SIG-M5 (cell line): ENCODE data around the gene BCAP29.
"Not testable (repeated sequence)": the region's sequence is repeated elsewhere in the genome, so short reads cannot be mapped to it uniquely, and the experiment has no call there.

Experiments used
- DNase-seq: peaks from one replicate; lab custom pipeline; 2025; lab: John Stamatoyannopoulos, UW

The BCAP29 gene

GRCh38 chr7:107579885-107580715 is at the start of gene BCAP29:
Gene BCAP29 (plus strand): TSS chr7:107580246. CDS start chr7:107580773, 527 bp downstream.
- no peak for DNase-seq

GRCh38 chr7:107530751-107531150 is 49.3 kb upstream of the BCAP29 start:
- DNase-seq = no peak

DNA sequence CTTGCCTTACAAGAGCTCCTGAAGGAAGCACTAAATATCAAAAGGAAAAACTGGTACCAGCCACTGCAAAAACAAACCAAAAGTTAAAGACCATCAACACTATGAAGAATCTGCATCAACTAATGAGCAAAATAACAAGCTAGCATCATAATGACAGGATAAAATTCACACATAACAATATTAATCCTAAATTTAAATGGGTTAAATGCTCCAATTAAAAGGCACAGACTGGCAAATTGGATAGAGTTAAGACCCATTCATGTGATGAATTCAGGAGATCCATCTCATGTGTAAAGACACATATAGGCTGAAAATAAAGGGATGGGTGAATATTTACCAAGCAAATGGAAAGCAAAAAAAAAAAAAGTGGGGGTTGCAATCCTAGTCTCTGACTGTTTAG is 45.9 kb upstream of the BCAP29 start:
- DNase-seq = no peak

DNA sequence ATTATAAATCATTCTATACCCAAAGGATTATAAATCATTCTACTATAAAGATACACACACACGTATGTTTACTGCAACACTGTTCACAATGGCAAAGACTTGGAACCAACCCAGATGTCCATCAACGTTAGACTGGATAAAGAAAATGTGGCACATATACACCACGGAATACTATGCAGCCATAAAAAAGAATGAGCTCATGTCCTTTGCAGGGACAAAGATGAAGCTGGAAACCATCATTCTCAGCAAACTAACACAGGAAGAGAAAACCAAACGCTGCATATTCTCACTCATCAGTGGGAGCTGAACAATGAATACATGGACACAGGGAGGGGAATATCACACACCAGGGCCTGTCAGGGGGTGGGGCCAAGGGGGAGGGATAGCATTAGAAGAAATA is 42.8 kb upstream of the BCAP29 start:
- DNase-seq = not testable (repeated sequence)

DNA sequence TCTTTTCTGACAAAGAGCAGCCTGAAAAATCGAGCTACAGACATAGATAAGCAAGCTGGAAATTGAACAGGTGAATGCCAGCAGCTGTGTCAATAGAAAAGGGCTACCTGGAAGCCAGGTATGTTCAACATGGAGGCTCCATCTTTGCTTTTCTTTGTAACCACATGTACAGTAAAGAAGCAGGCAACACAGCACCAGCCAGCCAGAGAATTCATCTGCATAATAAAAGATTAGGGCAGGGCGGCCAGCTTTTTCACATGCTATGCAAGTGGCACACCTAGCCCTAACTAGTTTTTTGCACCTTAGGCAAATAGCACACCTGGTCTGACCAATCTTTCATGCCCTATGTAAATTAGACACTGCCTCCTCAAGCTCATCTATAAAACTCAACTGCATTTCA is 42.0 kb upstream of the BCAP29 start:
- DNase-seq = no peak

DNA sequence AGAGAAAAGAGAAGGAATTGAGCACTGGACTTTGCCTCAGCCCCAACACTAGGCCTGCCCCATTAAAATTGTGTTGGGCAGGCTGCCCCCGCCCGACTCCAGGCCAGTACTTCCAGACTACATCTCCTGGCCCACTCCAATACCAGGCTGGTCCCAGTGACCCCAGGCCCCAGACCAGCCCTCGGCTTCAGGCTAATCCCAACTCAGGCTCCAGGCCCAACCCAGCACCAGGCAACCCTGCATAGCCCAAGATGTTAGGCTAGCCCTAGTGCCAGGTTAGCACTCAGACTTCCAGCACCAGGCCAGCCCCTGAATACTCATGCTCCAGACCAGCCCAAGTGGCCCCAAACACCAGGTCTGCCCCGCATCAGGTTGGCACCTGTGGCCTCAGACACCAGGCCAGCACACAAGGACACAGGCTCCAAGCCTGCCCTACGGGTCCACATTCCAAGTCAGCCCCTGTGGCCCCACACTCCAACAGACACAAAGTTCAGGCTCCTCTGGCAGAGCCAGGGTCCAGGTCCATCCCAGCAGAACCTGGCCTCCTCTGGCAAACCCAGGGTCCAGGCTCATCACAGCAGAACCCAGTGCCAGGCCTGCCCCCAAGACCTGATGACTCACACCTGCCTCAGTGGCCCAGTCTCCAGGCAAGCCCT is 36.6 kb upstream of the BCAP29 start:
- no peak for DNase-seq

DNA sequence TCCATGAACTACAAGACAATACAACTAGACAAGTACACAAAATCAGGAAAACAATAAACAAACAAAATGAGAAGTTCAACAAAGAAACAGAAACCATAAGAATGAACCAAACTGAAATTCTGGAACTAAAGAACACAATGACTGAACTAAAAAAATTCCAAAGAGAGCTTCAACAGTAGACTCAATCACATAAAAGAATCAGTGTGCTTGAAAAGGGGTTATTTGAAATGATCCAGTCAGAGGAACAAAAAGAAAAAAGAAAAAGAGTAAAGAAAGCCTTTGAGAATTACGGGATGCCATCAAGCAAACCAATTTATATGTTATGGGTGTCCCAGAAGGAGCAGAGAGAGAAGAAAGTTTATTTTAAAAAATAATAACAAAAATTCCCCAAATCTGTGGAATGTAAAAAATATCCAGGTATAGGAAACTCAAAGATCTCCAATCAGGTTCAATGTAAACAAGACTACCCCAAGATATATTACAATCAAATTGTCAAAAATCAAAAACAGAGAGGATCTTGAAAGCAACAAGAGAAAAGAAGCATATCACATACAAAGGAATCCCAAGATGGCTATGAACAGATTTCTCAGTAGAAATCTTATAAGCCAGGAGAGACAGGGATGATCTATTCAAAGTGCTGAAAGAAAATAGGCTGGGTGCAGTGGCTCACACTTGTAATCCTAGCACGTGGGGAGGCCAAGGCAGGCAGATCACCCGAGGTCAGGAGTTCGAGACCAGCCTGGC is 35.0 kb upstream of the BCAP29 start:
- DNase-seq = no peak

- DNase-seq = no peak
Measured at GRCh38 chr7:107551936-107552335, 28.1 kb upstream of the BCAP29 start.

DNA sequence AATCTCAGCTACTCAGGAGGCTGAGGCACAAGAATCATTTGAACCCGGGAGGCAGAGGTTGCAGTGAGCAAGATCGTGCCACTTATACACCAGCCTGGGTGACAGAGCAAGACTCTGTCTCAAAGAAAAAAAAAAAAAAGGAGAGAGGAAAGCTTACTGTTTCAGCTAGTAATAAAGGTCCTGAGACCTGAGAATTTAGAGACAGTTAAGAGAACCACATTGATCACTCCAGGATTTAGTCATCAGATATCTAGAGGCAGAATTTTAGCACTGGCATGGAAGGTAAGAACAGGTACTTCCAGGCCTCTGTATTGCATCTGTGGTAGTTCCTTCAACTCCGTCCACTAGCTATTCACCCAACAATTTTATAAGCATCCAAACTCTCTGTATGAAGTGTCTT is 24.2 kb upstream of the BCAP29 start:
- DNase-seq = no peak

DNA sequence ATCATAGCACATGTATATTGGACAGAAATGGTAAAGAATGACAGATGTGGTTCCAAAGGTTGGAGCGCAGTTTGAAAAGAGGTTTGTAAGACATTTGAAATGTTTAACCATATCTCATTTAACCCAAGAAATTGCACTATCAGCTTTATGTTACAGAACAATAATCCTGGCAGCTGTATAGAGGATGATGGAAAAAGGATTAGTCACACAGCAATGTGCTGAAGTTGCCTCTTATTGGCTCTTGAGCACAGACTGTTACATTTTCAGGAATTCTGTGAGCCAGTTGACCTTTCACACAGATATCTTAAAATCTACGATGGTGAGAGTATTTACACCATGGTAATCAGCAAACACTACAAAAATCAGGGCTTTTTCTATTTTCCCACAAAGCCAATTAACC is 20.2 kb upstream of the BCAP29 start:
- DNase-seq = no peak

- DNase-seq = no peak
Measured at GRCh38 chr7:107560898-107561516, 19.0 kb upstream of the BCAP29 start.

DNA sequence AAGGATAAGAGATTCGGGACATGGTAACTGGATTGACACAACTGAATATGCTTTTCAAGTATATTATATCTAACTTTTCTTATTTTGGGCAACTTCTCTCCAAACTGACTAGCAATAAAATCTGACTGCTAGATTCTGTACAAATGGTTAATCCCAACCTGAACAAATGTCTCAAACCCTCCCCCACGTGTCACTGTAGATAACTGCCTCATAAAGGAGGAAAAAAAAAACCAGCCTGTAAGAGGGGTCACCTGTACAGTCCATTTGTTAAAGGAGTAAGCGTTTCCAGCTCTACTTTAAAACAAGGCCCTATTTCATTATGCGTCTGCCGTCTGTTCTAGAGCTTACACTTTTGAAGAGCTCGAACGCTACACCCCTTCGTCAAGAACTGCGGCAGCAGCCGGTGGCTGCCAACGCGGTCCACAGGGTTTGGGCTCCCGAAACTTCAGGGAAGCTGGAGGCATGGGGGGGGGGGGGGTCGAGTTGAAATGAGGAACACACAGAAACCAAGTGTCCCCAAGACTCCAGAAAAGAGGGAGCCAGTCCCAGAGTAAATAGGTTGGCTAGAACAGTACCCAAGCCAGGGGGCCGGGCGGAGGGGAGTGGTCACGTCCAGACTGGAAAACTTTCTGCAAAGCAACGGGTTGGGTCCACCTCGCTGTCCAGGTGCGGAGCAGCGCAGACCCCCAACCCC is 16.8 kb upstream of the BCAP29 start:
- no peak for DNase-seq

GRCh38 chr7:107563775-107564552 is 16.1 kb upstream of the BCAP29 start, which contains the start of the genes COG5 and DUS4L:
Gene COG5 (minus strand): TSS chr7:107563920. CDS start chr7:107563896, 24 bp downstream.
Gene DUS4L (plus strand): TSS chr7:107563971. CDS start chr7:107567071, 3,100 bp downstream.
- no peak for DNase-seq

DNA sequence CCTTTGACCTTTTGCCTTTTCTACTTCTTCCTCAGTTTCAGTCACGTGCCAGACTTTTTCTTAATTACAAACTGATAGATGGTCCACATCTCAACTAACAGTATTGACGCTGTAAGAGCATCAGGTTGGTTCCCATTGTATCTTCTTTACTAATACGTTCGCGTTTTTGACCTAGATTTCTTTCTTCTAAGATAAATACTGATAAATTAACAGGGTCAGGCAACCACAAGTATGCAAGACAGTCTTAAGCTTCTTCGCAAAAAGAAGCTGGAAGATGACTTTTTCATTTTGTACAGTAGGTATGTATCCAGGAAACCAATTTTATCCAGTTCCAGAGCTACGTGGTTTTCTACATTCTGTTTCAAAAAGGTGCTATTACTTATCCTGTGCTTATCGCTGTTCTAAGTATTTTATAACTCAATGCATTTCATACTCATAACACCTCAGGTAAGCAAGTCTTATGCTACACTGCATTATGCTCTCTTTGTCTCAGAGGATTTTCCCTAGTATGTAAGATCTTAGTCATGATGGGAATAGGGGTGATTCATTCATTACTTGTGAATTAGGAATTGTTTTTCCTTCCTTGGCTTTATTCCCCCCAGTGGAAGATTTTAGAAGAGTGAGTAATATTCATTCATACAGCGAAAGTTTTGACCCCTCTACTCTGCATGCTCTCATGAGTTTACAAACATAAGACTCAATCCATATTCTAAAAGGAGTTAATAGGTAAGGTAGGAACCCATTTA is 15.3 kb upstream of the BCAP29 start:
- no peak for DNase-seq

DNA sequence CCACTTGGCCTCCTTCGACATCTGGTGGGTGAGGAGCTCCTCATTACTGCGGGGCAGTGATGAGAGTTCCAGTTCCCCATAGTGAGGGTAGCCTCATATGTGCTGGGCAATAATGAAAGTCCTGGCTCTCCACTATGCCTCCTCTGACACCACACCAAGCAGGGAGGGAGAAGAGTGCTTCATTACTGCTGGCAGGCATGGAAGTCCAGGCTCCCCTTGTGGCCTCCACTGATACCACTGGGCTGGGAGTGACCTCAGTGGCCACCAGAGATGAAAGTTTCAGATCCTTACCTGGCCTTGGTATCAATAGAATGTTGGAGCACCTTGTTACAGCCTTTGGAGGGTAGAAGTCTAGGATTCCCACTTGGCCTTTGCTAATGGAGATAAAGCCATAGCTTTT is 9.7 kb upstream of the BCAP29 start:
- DNase-seq = no peak

- DNase-seq = no peak
Measured at GRCh38 chr7:107573537-107573936, 6.5 kb upstream of the BCAP29 start.

GRCh38 chr7:107579554-107579884 is 527 bp upstream of the BCAP29 start:
- no peak for DNase-seq

GRCh38 chr7:107580716-107581383 is 804 bp downstream of the BCAP29 start:
- no peak for DNase-seq

DNA sequence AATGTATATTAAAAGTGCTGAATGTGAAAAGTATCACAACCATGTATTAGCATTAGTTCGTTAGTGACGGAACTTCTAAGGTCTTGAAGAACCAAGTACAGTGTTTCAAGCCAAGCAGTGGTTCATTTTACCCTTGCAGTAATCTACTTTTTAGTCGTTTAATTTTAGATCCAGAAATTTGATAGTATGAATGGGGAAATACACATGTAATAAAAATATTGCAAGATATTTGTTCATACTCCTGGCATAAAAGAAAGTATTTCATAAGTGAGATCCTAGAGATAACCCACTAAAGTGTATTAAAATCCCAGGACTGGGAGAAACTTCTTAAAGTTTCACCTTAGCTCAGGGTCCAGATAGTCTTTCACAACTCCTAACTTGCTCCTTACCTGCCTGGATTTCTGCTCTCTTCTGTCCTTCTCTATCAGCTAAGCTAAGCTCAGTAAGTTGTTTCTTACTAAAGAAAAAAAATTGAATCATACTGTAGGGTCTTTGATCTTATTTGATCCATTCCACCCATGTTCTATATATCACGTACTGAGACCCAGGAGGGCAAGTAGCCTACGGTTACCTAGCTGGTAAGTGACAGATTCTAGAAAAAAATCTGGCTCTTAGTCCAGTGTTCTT is 1.5 kb downstream of the BCAP29 start:
- no peak for DNase-seq
